NB4 (cell line): ENCODE measurements around the gene APOBEC2.

Source experiments
- CTCF ChIP-seq: IDR thresholded peaks from one replicate; pipeline ENCODE4 v1.5.1; 2012; ENCODE audit warnings: low read depth, low read length
- MYC ChIP-seq: IDR thresholded peaks from 2 replicates; pipeline ENCODE4 v1.6.1; 2011; ENCODE audit warnings: low read depth, low read length

GRCh38 chr6:41009669-41010068, 43.3 kb upstream of the APOBEC2 start:
- TF ChIP-seq CTCF (no peak), MYC (no peak)
